MCF 10A (cell line): Measurements from ENCODE around the gene CSF2RB. TPM values are rescaled to one million over a fixed set of nuclear protein-coding genes. Genes with fewer than 3 reads are reported as not detected.

Source experiments
- BruUV-seq: library from RNA; stranded (reverse); fragments of 400-500 nt; replicated peaks from 2 replicates; lab custom pipeline; 2021; lab: Mats Ljungman, UMichigan
- CTCF ChIA-PET: fragments of 300-600 bp; sonication (Branson Sonifier 250); formaldehyde crosslinking; extraction: SDS; loops from one replicate; lab custom pipeline; 2021; ENCODE audit warnings: antibody characterized with exemption, inconsistent platforms; lab: Yijun Ruan, JAX
- POLR2A ChIA-PET: fragments of 300-600, 350-650 bp; sonication (Branson Sonifier 250); formaldehyde crosslinking; extraction: SDS; loops from one replicate; lab custom pipeline; 2020; ENCODE audit warnings: antibody characterized with exemption, inconsistent platforms; lab: Yijun Ruan, JAX
- DNase-seq: peaks from one replicate; pipeline ENCODE4 v3.0.0-alpha.2; 2018; ENCODE audit not compliant: unreplicated experiment
- H3K27ac Mint-ChIP-seq: one replicate; pipeline ENCODE4 v1.8.0; 2022; ENCODE audit warnings: mild to moderate bottlenecking, low read depth, mixed read lengths; ENCODE audit not compliant: unreplicated experiment
- H3K27me3 Mint-ChIP-seq: one replicate; pipeline ENCODE4 v1.8.0; 2022; ENCODE audit warnings: mixed read lengths; ENCODE audit not compliant: insufficient read depth, unreplicated experiment
- H3K36me3 Mint-ChIP-seq: one replicate; pipeline ENCODE4 v1.8.0; 2022; ENCODE audit warnings: mild to moderate bottlenecking, moderate library complexity, mixed read lengths; ENCODE audit not compliant: insufficient read depth, unreplicated experiment
- H3K4me1 Mint-ChIP-seq: one replicate; pipeline ENCODE4 v1.8.0; 2022; ENCODE audit warnings: mixed read lengths; ENCODE audit not compliant: insufficient read depth, unreplicated experiment
- H3K4me3 Mint-ChIP-seq: one replicate; pipeline ENCODE4 v1.8.0; 2022; ENCODE audit warnings: mild to moderate bottlenecking, moderate library complexity, mixed read lengths; ENCODE audit not compliant: unreplicated experiment
- H3K9me3 Mint-ChIP-seq: one replicate; pipeline ENCODE4 v1.8.0; 2022; ENCODE audit warnings: mixed read lengths; ENCODE audit not compliant: unreplicated experiment
- intact Hi-C: fragments of 100-400 bp; cut with micrococcal nuclease; formaldehyde crosslinking; loops from 2 replicates; pipeline ENCODE4 v1.14.1; 2022
- total RNA-seq: library from RNA; stranded (reverse); gene quantifications from 2 replicates; pipeline ENCODE4 v1.2.3, GENCODE V29; 2022
- TF ChIP-seq, protein P1 (sequence below): fragments of 200-600 bp; IDR thresholded peaks from one replicate; pipeline ENCODE4 v1.8.0; 2022; ENCODE audit warnings: antibody characterized with exemption, mild to moderate bottlenecking; ENCODE audit not compliant: unreplicated experiment

The CSF2RB gene
- total RNA-seq, 1 experiment from 2014 or later, result not detected

DNA sequence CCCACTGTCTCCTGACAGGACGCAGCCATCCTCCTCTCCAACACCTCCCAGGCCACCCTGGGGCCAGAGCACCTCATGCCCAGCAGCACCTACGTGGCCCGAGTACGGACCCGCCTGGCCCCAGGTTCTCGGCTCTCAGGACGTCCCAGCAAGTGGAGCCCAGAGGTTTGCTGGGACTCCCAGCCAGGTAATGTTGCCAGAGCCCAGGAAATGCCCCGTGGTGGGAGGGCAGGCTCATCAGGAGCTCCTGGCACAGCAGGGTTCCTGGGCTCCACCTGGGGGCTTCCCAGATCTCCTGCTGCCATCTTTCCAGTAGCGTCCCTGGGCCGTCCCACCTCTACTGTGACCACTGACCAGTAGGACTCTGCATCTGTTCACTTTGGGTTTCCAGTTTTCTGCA lies 16.2 kb downstream of the CSF2RB start:
- CTCF ChIA-PET, result interaction anchor here (0.5 to 1.0 kb wide), 3 partner anchors 56 to 164 kb away, joined by 3 read pairs; no protein-coding TSS in a partner anchor
- H3K36me3 Mint-ChIP-seq, result no peaks in the 10 kb centered on the region
- intact Hi-C loops, result no loop called here

DNA sequence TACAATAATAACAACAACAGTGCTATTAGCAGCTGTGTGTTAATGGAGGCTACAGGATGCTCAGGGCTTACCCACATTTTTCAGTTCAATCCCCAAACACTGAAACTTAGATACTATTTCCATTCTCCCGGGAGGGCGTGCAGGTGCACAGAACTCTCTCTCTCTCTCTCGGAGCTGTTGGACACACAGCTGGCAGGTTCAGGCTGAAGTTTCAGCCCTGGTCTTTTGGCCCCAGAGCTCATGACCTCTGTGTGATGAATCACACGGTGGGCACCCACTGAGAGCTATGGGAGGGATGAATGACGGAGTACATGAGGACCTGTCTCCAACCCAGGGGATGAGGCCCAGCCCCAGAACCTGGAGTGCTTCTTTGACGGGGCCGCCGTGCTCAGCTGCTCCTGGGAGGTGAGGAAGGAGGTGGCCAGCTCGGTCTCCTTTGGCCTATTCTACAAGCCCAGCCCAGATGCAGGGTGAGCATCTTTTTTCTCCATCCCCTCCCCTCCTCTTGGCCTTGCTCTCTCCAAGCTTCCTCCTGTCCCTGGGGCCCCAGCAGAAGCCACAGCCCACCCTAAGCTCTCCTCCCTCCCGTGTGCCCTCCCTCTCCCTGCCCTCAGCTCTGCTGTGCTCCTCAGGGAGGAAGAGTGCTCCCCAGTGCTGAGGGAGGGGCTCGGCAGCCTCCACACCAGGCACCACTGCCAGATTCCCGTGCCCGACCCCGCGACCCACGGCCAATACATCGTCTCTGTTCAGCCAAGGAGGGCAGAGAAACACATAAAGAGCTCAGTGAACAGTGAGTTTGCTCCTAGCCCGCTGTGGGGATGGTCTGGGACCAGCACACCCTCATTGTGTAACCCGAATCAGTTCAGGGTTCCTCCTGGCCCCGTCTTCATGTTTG lies 16.9 kb downstream of the CSF2RB start:
- Mint-ChIP-seq H3K4me3 (no peak overlapping the region), H3K9me3 (no peaks in the 10 kb centered on the region), H3K27ac (no peak overlapping the region), H3K27me3 (peaks cover 59% of the 10 kb centered on the region), H3K4me1 (no peaks in the 10 kb centered on the region), H3K36me3 (no peaks in the 10 kb centered on the region)
- DNase-seq, result no peak
- intact Hi-C loops, result no loop called here
- TF ChIP-seq, protein P1, sequence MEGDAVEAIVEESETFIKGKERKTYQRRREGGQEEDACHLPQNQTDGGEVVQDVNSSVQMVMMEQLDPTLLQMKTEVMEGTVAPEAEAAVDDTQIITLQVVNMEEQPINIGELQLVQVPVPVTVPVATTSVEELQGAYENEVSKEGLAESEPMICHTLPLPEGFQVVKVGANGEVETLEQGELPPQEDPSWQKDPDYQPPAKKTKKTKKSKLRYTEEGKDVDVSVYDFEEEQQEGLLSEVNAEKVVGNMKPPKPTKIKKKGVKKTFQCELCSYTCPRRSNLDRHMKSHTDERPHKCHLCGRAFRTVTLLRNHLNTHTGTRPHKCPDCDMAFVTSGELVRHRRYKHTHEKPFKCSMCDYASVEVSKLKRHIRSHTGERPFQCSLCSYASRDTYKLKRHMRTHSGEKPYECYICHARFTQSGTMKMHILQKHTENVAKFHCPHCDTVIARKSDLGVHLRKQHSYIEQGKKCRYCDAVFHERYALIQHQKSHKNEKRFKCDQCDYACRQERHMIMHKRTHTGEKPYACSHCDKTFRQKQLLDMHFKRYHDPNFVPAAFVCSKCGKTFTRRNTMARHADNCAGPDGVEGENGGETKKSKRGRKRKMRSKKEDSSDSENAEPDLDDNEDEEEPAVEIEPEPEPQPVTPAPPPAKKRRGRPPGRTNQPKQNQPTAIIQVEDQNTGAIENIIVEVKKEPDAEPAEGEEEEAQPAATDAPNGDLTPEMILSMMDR, result no peak
- CTCF ChIA-PET, result interaction anchor here (0.8 to 1.0 kb wide), 2 partner anchors 57 to 114 kb away, joined by 3 read pairs; no protein-coding TSS in a partner anchor
- BruUV-seq, result no TSS peak
- POLR2A ChIA-PET, result interaction anchor here (1.3 kb wide), 1 partner anchor 10 kb away, joined by 3 read pairs; no protein-coding TSS in a partner anchor

More for the DNA sequence above, 16.2 kb downstream of the CSF2RB start:
- TF ChIP-seq, protein P1, result no peak
- no peak overlapping the region for H3K4me3 Mint-ChIP-seq
- no TSS peak for BruUV-seq
- DNase-seq, result no peak
- no peak overlapping the region for H3K27ac Mint-ChIP-seq
- no peaks in the 10 kb centered on the region for H3K9me3 Mint-ChIP-seq
- H3K27me3 Mint-ChIP-seq, result peaks cover 65% of the 10 kb centered on the region
- no peaks in the 10 kb centered on the region for H3K4me1 Mint-ChIP-seq
- POLR2A ChIA-PET, result interaction anchor here (1.3 kb wide), 1 partner anchor 9 kb away, joined by 3 read pairs; no protein-coding TSS in a partner anchor

- intact Hi-C loops, result no loop called here
- TF ChIP-seq, protein P1, result no peak
- DNase-seq, result no peak
- no TSS peak for BruUV-seq
- CTCF ChIA-PET, result no interaction called here
- POLR2A ChIA-PET, result no interaction called here
- Mint-ChIP-seq H3K27ac (no peak overlapping the region), H3K4me1 (no peaks in the 10 kb centered on the region), H3K36me3 (no peaks in the 10 kb centered on the region), H3K9me3 (no peaks in the 10 kb centered on the region), H3K27me3 (peaks cover 50% of the 10 kb centered on the region), H3K4me3 (no peak overlapping the region)
Observed at GRCh38 chr22:36931446-36931845, 18.0 kb downstream of the CSF2RB start.

DNA sequence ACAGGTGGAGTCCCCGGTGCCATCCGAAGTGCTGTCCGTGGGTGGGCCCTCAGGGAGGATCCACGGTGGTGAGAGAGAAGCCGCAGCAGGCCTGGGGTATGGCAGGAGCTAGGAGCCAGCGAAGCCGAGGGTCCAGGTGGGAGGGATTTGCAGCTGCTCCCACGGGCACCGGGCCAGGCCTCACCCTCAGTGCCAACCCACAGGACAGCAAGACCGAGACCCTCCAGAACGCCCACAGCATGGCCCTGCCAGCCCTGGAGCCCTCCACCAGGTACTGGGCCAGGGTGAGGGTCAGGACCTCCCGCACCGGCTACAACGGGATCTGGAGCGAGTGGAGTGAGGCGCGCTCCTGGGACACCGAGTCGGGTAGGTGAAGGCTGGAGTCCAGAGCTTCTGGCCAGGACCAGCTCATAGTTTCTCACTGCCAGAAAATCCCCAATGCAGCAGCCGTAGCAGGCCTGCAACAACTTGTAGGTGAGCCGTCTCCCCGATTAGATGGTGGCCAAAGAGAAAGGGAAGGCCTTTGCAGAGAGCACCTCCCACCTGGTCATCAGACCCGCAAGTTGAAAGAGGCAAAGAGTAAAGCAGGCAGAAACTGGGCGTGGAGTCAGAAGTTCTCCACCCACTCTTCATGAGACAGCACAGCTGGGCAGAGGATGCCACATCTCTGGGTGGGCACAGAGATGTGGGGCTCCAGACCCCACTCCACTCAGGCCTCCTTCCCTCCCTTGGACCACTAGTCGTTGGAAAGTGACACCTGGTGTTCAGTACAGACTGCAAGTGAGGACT lies 20.4 kb downstream of the CSF2RB start:
- H3K27me3 Mint-ChIP-seq, result peaks cover 29% of the 10 kb centered on the region
- intact Hi-C loops, result no loop called here
- POLR2A ChIA-PET, result no interaction called here
- no peaks in the 10 kb centered on the region for H3K9me3 Mint-ChIP-seq
- no peaks in the 10 kb centered on the region for H3K4me1 Mint-ChIP-seq
- H3K36me3 Mint-ChIP-seq, result no peaks in the 10 kb centered on the region
- TF ChIP-seq, protein P1, result no peak
- no peak overlapping the region for H3K4me3 Mint-ChIP-seq
- no peak overlapping the region for H3K27ac Mint-ChIP-seq
- DNase-seq, result no peak
- BruUV-seq, result no TSS peak
- CTCF ChIA-PET, result interaction anchor here (0.7 to 0.9 kb wide), 2 partner anchors 13 to 88 kb away, joined by 3 read pairs; no protein-coding TSS in a partner anchor
